ENCODE measurements around the gene NRAS.

Gene NRAS

DNA sequence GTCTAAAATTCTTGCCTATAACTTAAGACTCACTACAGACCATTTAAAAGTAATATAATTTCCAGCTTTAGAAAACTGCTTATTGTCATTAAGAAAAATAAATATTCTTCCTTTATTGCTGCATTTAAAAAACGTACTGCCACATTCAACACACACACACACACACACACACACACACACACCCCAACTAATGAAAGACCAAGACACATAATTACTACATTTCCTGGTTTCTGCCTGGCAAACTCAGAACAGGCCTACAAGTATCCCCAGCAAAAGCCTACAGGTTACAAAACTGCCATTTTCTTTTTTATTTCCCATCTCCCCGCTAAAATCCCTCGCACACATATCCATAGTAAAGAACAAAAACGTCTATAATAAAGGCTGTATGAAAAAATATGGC lies 48.2 kb downstream of the NRAS start:
- Histone ChIP-seq H3K4me1 (ENCODE audit: control insufficient read depth, insufficient read depth, low read length) (no peaks in the 10 kb centered on the region), H3K36me3 (ENCODE audit: control insufficient read depth, insufficient read depth, low read length) (no peaks in the 10 kb centered on the region), H3K9me3 (ENCODE audit: control insufficient read depth, low read length) (no peaks in the 10 kb centered on the region), H3K27ac (ENCODE audit: insufficient read depth, low read depth, low read length, poor library complexity, severe bottlenecking) (no peak overlapping the region), H3K4me3 (ENCODE audit: insufficient read depth, low read depth, low read length) (no peak overlapping the region), H3K27me3 (ENCODE audit: control insufficient read depth, insufficient read depth, low read length, poor library complexity, severe bottlenecking) (peaks cover 58% of the 10 kb centered on the region)
- WGBS, 2 experiments = 58 to 88% methylated on average over 1 to 2 of the region's 4 CpGs

DNA sequence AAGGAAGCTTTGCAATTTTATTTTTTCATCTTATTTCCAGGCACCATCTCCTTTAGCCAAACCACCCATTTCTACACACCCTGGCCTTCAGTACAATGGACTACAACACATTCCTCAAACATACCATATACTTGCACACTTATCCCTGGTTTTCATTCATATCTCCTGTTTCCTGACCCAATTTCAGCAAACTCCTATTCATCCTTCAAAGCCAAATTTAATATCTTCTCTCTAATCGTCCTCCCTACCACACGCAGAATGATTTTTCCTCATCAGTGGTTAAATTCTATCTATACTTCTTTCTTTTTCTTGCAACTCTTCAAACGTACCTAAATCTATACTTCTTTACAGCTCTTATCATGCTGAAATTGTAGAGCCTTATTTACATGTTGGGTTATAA lies 49.6 kb downstream of the NRAS start:
- Histone ChIP-seq H3K36me3 (ENCODE audit: control insufficient read depth, insufficient read depth, low read length) (no peaks in the 10 kb centered on the region), H3K4me1 (ENCODE audit: control insufficient read depth, insufficient read depth, low read length) (no peaks in the 10 kb centered on the region), H3K9me3 (ENCODE audit: control insufficient read depth, low read length) (no peaks in the 10 kb centered on the region), H3K4me3 (ENCODE audit: insufficient read depth, low read depth, low read length) (no peak overlapping the region), H3K27ac (ENCODE audit: insufficient read depth, low read depth, low read length, poor library complexity, severe bottlenecking) (no peak overlapping the region), H3K27me3 (ENCODE audit: control insufficient read depth, insufficient read depth, low read length, poor library complexity, severe bottlenecking) (peaks cover 48% of the 10 kb centered on the region)
- WGBS, 2 experiments = 88% methylated on average over 2 of the region's 3 CpGs

DNA sequence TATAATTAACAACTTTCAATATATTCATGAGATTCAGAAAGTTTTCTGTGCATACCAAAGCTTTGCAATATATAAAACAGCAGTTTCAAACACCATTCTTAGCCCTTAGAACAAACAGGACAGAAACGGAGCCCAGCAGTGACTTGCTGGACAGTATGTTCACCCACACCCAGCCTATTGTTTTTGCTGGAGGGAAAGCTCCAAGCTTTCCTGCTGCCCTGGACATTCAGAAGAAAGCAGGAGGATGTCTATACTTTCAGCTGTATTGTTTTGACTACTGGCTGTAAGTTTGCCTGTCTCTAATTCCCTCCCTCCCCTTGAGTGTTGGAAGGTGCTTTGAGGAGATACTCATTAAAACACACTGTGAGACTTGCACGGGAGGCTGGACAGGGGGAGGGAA lies 56.3 kb downstream of the NRAS start:
- Histone ChIP-seq H3K27me3 (ENCODE audit: control insufficient read depth, insufficient read depth, low read length, poor library complexity, severe bottlenecking) (no peaks in the 10 kb centered on the region), H3K27ac (ENCODE audit: insufficient read depth, low read depth, low read length, poor library complexity, severe bottlenecking) (no peak overlapping the region), H3K9me3 (ENCODE audit: control insufficient read depth, low read length) (no peaks in the 10 kb centered on the region), H3K36me3 (ENCODE audit: control insufficient read depth, insufficient read depth, low read length) (no peaks in the 10 kb centered on the region), H3K4me3 (ENCODE audit: insufficient read depth, low read depth, low read length) (no peak overlapping the region), H3K4me1 (ENCODE audit: control insufficient read depth, insufficient read depth, low read length) (no peaks in the 10 kb centered on the region)
- 72 to 73% methylated on average over 2 of the region's 2 CpGs for WGBS, 2 experiments
